CD4-positive, alpha-beta T cell treated with Interferon alpha-2 for 1 hour (primary cell): ENCODE results near the gene TMOD4.
"Not testable (repeated sequence)": the region's sequence is repeated elsewhere in the genome, so short reads cannot be mapped to it uniquely, and the experiment has no call there.

ENCODE experiments used
- DNase-seq, 2 donors: peaks; one replicate each; pipeline ENCODE4 v3.0.0-alpha.2; 2020 to 2022

The TMOD4 gene

GRCh38 chr1:151175863-151176262 lies at the start of gene TMOD4:
Gene TMOD4 (minus strand): TSS chr1:151175981. CDS start chr1:151174875, 1,106 bp downstream.
- DNase-seq: no peak

GRCh38 chr1:151222130-151222529 lies 46.3 kb upstream of the TMOD4 start:
- DNase-seq: no peak

- DNase-seq: no peak
Measured at GRCh38 chr1:151221616-151222015, 45.8 kb upstream of the TMOD4 start.

GRCh38 chr1:151213560-151213959 lies 37.8 kb upstream of the TMOD4 start:
- no peak for DNase-seq

GRCh38 chr1:151211972-151212705 lies 36.4 kb upstream of the TMOD4 start:
- no peak for DNase-seq

GRCh38 chr1:151210830-151211229 lies 35.0 kb upstream of the TMOD4 start:
- no peak for DNase-seq

- not testable (repeated sequence) for DNase-seq
Measured at GRCh38 chr1:151205381-151205965, 29.7 kb upstream of the TMOD4 start.

- peak in 1 of 2 donors; percentile 26 for DNase-seq
Measured at GRCh38 chr1:151199873-151200581, 24.2 kb upstream of the TMOD4 start.

GRCh38 chr1:151198254-151199127 lies 22.7 kb upstream of the TMOD4 start, which contains the start of gene PIP5K1A:
Gene PIP5K1A (plus strand): TSS chr1:151198552. CDS start chr1:151198997, 445 bp downstream.
- DNase-seq: peak; percentile 99

- DNase-seq: no peak
Measured at GRCh38 chr1:151197863-151198253, 22.1 kb upstream of the TMOD4 start.

GRCh38 chr1:151196292-151196800 lies 20.6 kb upstream of the TMOD4 start:
- peak; percentile 58 to 75 for DNase-seq

GRCh38 chr1:151194894-151195594 lies 19.3 kb upstream of the TMOD4 start:
- DNase-seq: not testable (repeated sequence)

- no peak for DNase-seq
Measured at GRCh38 chr1:151193856-151194255, 18.1 kb upstream of the TMOD4 start.

- no peak for DNase-seq
Measured at GRCh38 chr1:151193304-151193703, 17.5 kb upstream of the TMOD4 start.

GRCh38 chr1:151192047-151192446 lies 16.3 kb upstream of the TMOD4 start:
- no peak for DNase-seq

GRCh38 chr1:151189637-151190445 lies 14.1 kb upstream of the TMOD4 start, which contains the start of gene VPS72:
Gene VPS72 (minus strand): TSS chr1:151190197. CDS start chr1:151190121, 76 bp downstream.
- peak; percentile 81 to 88 for DNase-seq

- not testable (repeated sequence) for DNase-seq
Measured at GRCh38 chr1:151188667-151189066, 12.9 kb upstream of the TMOD4 start.

GRCh38 chr1:151187205-151187604 lies 11.4 kb upstream of the TMOD4 start:
- DNase-seq: no peak

- DNase-seq: no peak
Measured at GRCh38 chr1:151184211-151184610, 8.4 kb upstream of the TMOD4 start.

GRCh38 chr1:151176514-151177045 lies 799 bp upstream of the TMOD4 start:
- no peak for DNase-seq
